H1 (cell line): ENCODE data around the gene TNKS2. TPM values are rescaled to one million over a fixed set of nuclear protein-coding genes. Genes with fewer than 3 reads are reported as not detected.

Experiments
- CHD2 ChIP-seq: IDR thresholded peaks from 2 replicates; pipeline ENCODE4 v1.6.1; 2012; ENCODE audit warnings: low read length, improper control_type of control experiment
- HDAC2 ChIP-seq, 2 experiments: fragments of 300-600 bp in 1 of 2; sonication (generic) in 1 of 2; IDR thresholded peaks; 2 replicates each; pipeline ENCODE4 v1.6.1; 2011 to 2012; ENCODE audit warnings: low read depth in 2 of 2, low read length in 2 of 2, mild to moderate bottlenecking in 2 of 2, moderate library complexity in 2 of 2, borderline replicate concordance in 1 of 2, inconsistent platforms in 1 of 2
- KDM5A ChIP-seq: fragments of 200-600 bp; IDR thresholded peaks from 2 replicates; pipeline ENCODE4 v1.7.1; 2012; ENCODE audit warnings: mild to moderate bottlenecking, low read length, inconsistent platforms, mixed read lengths
- TAF7 ChIP-seq: optimal IDR thresholded peaks from 2 replicates; pipeline ENCODE3; 2011; ENCODE audit warnings: low read depth, mild to moderate bottlenecking, inconsistent platforms, low read length, moderate library complexity, borderline replicate concordance
- polyA plus RNA-seq, 7 experiments: library from polyadenylated mRNA; depleted of rRNA in 3 of 7; stranded (reverse) in 5 of 7; unstranded in 2 of 7; fragments of >200 nt in 5 of 7; fragments of 200-250 nt in 2 of 7; gene quantifications; 1 replicate in 5 of 7; 2 replicates in 1 of 7; 4 replicates in 1 of 7; pipeline versions ENCODE4 v1.2.1 to v1.2.3, GENCODE V29; 2011 to 2013; ENCODE audit warnings: missing spikeins in 2 of 7, mixed read lengths in 2 of 7
- total RNA-seq: library from RNA; stranded (reverse); fragmentation: NEBNext Ultra II Directional; extraction: Animal tissue kit (Norgen Biotek cat#: 25700); gene quantifications from 2 replicates; pipeline ENCODE4 v1.2.1, GENCODE V29; 2021

Gene TNKS2
- total and polyA plus RNA-seq, 2 of the 8 experiments (the other 6 are each of a cell fraction or from before 2014, with no cell fraction given): 23.3 to 73.6 TPM

DNA sequence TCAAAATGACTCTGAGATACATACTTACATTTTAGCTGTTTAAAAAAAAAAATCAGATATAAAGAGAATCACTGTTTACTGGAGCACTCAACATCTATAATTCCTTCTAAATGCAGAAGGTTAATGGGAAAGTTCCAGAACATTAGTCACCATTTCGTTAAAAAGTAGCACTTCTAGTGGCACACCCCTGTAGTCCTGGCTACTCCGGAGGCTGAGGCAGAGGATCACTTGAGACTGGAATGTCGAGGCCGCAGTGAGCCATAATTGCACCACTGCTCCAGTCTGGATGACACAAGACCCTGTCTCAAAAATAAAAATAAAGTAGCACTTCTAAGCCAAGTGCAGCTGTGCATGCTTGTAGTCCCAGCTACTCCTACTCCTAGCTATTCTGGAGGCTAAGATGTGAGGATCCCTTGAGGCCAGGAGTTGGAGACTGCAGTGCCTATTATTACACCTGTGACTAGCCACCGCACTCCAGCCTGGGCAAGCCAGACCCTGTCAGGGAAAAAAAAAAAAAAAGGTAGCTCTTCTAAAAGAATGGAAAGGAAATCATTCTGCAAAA is 108.9 kb downstream of the TNKS2 start (continued):
- no peak for TF ChIP-seq KDM5A
- TF ChIP-seq CHD2: no peak
- TF ChIP-seq TAF7: no peak
- TF ChIP-seq HDAC2 (IDR thresholded peaks at IDR 0.05; ENCODE audit: borderline replicate concordance in 1 of 2, low read depth in 2 of 2, low read length in 2 of 2): no peak
